Activated CD4-positive, alpha-beta T cell treated with anti-CD3 and anti-CD28 coated beads for 1 hour (primary cell): ENCODE data around the gene RGL2.
A peak's percentile ranks its signal among the peaks of the same experiment; 100 is the strongest.

Experiments
- DNase-seq: peaks from one replicate; pipeline ENCODE4 v3.0.0-alpha.2; 2020

Gene RGL2

GRCh38 chr6:33316603-33317418, 18.1 kb upstream of the RGL2 start:
- no peak for DNase-seq

- no peak for DNase-seq
These were observed 17.3 kb upstream of the RGL2 start for GRCh38 chr6:33315793-33316602.

GRCh38 chr6:33314943-33315792, 16.4 kb upstream of the RGL2 start:
- DNase-seq = no peak

GRCh38 chr6:33314515-33314942, 15.8 kb upstream of the RGL2 start:
- peak; percentile 55 for DNase-seq

GRCh38 chr6:33313709-33314514, 15.2 kb upstream of the RGL2 start, which contains the start of gene TAPBP:
Gene TAPBP, minus strand, starts transcription at chr6:33314078. Its CDS starts 37 bp downstream, at chr6:33314041.
- peak; percentile 77 for DNase-seq

GRCh38 chr6:33313105-33313708, 14.5 kb upstream of the RGL2 start:
- DNase-seq = no peak

GRCh38 chr6:33312361-33313104, 13.8 kb upstream of the RGL2 start:
- DNase-seq = peak; percentile 78

GRCh38 chr6:33306356-33306755, 7.6 kb upstream of the RGL2 start:
- DNase-seq = no peak

GRCh38 chr6:33305052-33305451, 6.3 kb upstream of the RGL2 start:
- no peak for DNase-seq

GRCh38 chr6:33304216-33304615, 5.5 kb upstream of the RGL2 start:
- DNase-seq = no peak

GRCh38 chr6:33301877-33302276, 3.1 kb upstream of the RGL2 start:
- no peak for DNase-seq

- DNase-seq = peak; percentile 90
These were observed 649 bp upstream of the RGL2 start for GRCh38 chr6:33299237-33299944.

GRCh38 chr6:33297956-33298772, 578 bp downstream of the RGL2 start:
- DNase-seq = no peak

GRCh38 chr6:33297406-33297955, 1.3 kb downstream of the RGL2 start:
- DNase-seq = no peak

- DNase-seq = no peak
These were observed 1.8 kb downstream of the RGL2 start for GRCh38 chr6:33296797-33297405.

- DNase-seq = no peak
These were observed 2.9 kb downstream of the RGL2 start for GRCh38 chr6:33295621-33296369.

GRCh38 chr6:33294086-33294823, 4.5 kb downstream of the RGL2 start:
- no peak for DNase-seq
